Measurements from ENCODE around the gene MCM7.

The MCM7 gene

DNA sequence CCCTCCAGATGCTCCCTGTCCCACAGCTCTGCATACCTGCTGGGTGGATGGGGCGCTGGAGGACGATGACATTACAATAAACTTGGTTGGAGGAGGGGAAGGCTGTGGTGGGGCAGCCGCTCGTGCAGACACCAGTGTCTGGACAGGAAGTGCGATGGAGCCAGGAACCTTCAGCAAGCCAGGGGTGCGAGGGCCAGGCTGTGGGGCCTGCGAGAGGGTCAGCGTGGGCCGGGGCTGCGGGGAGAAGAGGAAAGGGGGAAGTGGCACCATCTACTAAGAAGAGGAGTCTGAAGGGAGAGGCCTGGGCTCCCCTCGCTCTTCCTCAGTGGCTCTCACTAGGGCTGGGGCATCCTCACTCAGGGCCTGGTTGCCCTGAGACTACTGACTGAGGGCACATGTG is 6.7 kb upstream of the MCM7 start:
- H3K9me2 ChIP-seq (replicated peaks; ENCODE audit: control insufficient read depth, low read length) = no peaks in the 10 kb centered on the region
- no peaks in the 10 kb centered on the region for H3K27me3 ChIP-seq (ENCODE audit: control insufficient read depth, low read length)
- H3K27ac ChIP-seq (ENCODE audit: low read depth, low read length) = no peak overlapping the region
- no peaks in the 10 kb centered on the region for H4K20me1 ChIP-seq (ENCODE audit: control insufficient read depth, insufficient read depth, low read depth, low read length)
- H3K4me3 ChIP-seq (ENCODE audit: low read length) = no peak overlapping the region
- H3K9me3 ChIP-seq (ENCODE audit: control insufficient read depth, insufficient read depth, low read length) = no peaks in the 10 kb centered on the region
- H3K4me2 ChIP-seq (ENCODE audit: low read length) = no peak overlapping the region
- H3K36me3 ChIP-seq (ENCODE audit: control insufficient read depth, low read length) = peaks cover 83% of the 10 kb centered on the region
- TF ChIP-seq EZH2phosphoT487 (IDR thresholded peaks at IDR 0.05; ENCODE audit: borderline replicate concordance, low read length) = no peak
- TF ChIP-seq, protein P1, sequence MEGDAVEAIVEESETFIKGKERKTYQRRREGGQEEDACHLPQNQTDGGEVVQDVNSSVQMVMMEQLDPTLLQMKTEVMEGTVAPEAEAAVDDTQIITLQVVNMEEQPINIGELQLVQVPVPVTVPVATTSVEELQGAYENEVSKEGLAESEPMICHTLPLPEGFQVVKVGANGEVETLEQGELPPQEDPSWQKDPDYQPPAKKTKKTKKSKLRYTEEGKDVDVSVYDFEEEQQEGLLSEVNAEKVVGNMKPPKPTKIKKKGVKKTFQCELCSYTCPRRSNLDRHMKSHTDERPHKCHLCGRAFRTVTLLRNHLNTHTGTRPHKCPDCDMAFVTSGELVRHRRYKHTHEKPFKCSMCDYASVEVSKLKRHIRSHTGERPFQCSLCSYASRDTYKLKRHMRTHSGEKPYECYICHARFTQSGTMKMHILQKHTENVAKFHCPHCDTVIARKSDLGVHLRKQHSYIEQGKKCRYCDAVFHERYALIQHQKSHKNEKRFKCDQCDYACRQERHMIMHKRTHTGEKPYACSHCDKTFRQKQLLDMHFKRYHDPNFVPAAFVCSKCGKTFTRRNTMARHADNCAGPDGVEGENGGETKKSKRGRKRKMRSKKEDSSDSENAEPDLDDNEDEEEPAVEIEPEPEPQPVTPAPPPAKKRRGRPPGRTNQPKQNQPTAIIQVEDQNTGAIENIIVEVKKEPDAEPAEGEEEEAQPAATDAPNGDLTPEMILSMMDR (IDR thresholded peaks at IDR 0.05; ENCODE audit: low read depth, low read length, poor library complexity, severe bottlenecking) = no peak
- peaks cover 4% of the 10 kb centered on the region for H3K79me2 ChIP-seq (ENCODE audit: control insufficient read depth, low read length)
- H3K4me1 ChIP-seq (ENCODE audit: control insufficient read depth, low read length) = peaks cover 15% of the 10 kb centered on the region
- H3F3A ChIP-seq (ENCODE audit: control insufficient read depth, insufficient read depth) = no peaks in the 10 kb centered on the region

DNA sequence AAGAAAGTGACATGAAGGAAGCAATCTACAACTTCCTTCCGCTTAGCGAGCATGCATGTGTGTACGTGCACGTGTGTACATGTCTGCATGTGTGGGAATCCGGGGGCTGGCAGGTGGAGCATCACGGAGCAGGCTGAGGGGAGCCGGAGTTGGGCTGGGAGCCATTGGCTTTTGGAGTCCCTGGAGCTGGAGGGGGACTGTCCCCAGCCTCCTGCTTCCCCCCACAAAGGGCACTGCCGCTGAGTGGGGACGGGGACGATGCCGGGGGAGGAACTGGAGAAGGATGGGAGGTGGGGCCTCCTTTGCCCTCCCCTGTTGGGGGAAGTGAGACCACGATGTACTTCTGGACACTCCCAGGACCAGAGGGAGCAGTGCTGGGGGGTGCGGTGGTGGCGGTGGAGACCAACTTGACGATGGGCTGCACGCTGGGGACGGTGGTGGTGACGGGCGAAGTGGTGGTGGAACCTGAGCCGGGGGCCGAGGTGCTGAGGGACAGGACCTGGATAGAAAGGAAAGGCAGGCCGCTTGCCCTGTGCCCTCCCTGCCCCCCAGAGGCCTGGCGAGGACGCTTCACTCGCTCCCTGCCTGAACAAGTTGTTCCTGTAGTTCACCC is 6.0 kb upstream of the MCM7 start:
- Histone ChIP-seq H3K27ac (ENCODE audit: low read depth, low read length) (no peak overlapping the region), H3K4me2 (ENCODE audit: low read length) (no peak overlapping the region), H3K36me3 (ENCODE audit: control insufficient read depth, low read length) (peaks cover 79% of the 10 kb centered on the region), H3K4me1 (ENCODE audit: control insufficient read depth, low read length) (peaks cover 20% of the 10 kb centered on the region), H3F3A (ENCODE audit: control insufficient read depth, insufficient read depth) (no peaks in the 10 kb centered on the region), H3K27me3 (ENCODE audit: control insufficient read depth, low read length) (no peaks in the 10 kb centered on the region), H3K9me2 (replicated peaks; ENCODE audit: control insufficient read depth, low read length) (no peaks in the 10 kb centered on the region), H3K9me3 (ENCODE audit: control insufficient read depth, insufficient read depth, low read length) (no peaks in the 10 kb centered on the region), H3K4me3 (ENCODE audit: low read length) (no peak overlapping the region), H3K79me2 (ENCODE audit: control insufficient read depth, low read length) (peaks cover 11% of the 10 kb centered on the region), H4K20me1 (ENCODE audit: control insufficient read depth, insufficient read depth, low read depth, low read length) (no peaks in the 10 kb centered on the region)
- TF ChIP-seq EZH2phosphoT487 (IDR thresholded peaks at IDR 0.05; ENCODE audit: borderline replicate concordance, low read length) = no peak
- TF ChIP-seq, protein P1 (IDR thresholded peaks at IDR 0.05; ENCODE audit: low read depth, low read length, poor library complexity, severe bottlenecking) = no peak

DNA sequence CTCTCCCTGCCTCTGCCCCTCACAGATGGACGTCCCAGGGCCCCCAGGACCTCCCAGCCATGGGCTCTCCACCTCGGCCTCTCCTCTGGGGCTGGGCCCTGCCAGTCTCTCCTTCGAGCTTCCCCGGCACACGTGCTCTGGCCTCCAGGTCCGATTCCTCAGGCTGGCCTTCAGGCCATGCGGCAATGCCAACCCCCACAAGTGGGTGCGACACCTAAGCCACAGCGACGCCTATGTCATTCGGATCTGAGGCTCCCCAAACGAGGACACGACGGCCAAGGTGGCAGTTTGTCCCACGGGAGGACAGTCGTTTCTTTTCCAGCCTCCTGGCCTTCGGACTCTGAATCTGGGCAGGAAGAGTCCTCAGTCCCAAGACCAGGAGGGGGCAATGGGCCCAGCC is 5.4 kb upstream of the MCM7 start:
- no peaks in the 10 kb centered on the region for H3K9me3 ChIP-seq (ENCODE audit: control insufficient read depth, insufficient read depth, low read length)
- no peak overlapping the region for H3K4me2 ChIP-seq (ENCODE audit: low read length)
- TF ChIP-seq, protein P1 (IDR thresholded peaks at IDR 0.05; ENCODE audit: low read depth, low read length, poor library complexity, severe bottlenecking) = no peak
- no peak for TF ChIP-seq EZH2phosphoT487 (IDR thresholded peaks at IDR 0.05; ENCODE audit: borderline replicate concordance, low read length)
- H3F3A ChIP-seq (ENCODE audit: control insufficient read depth, insufficient read depth) = no peaks in the 10 kb centered on the region
- H3K36me3 ChIP-seq (ENCODE audit: control insufficient read depth, low read length) = peaks cover 73% of the 10 kb centered on the region
- peaks cover 14% of the 10 kb centered on the region for H3K79me2 ChIP-seq (ENCODE audit: control insufficient read depth, low read length)
- H3K27me3 ChIP-seq (ENCODE audit: control insufficient read depth, low read length) = no peaks in the 10 kb centered on the region
- no peak overlapping the region for H3K4me3 ChIP-seq (ENCODE audit: low read length)
- no peaks in the 10 kb centered on the region for H4K20me1 ChIP-seq (ENCODE audit: control insufficient read depth, insufficient read depth, low read depth, low read length)
- no peak overlapping the region for H3K27ac ChIP-seq (ENCODE audit: low read depth, low read length)
- H3K9me2 ChIP-seq (replicated peaks; ENCODE audit: control insufficient read depth, low read length) = no peaks in the 10 kb centered on the region
- H3K4me1 ChIP-seq (ENCODE audit: control insufficient read depth, low read length) = peaks cover 16% of the 10 kb centered on the region

Measured in DOHH2 (cell line).